Endothelial cell of umbilical vein (primary cell): Measurements from ENCODE around the gene KIF3B. TPM values are rescaled to one million over a fixed set of nuclear protein-coding genes. Genes with fewer than 3 reads are reported as not detected.

Experiments
- BruUV-seq: library from RNA; stranded (reverse); fragments of 400-500 nt; replicated peaks from 2 replicates; lab custom pipeline; 2021; lab: Mats Ljungman, UMichigan
- CTCF ChIA-PET: fragments of 300-600, 350-600 bp; sonication (Branson Sonifier 250); formaldehyde crosslinking; loops from one replicate; lab custom pipeline; 2021; ENCODE audit warnings: antibody characterized with exemption, inconsistent platforms; lab: Charles Lee
- POLR2A ChIA-PET: fragments of 300-600, 350-600 bp; sonication (Branson Sonifier 250); formaldehyde crosslinking; loops from one replicate; lab custom pipeline; 2021; ENCODE audit warnings: antibody characterized with exemption, inconsistent platforms; lab: Charles Lee
- DNase-seq: peaks from one replicate; pipeline ENCODE4 v3.0.0-alpha.2; 2011; ENCODE audit warnings: low read depth, low spot score
- FAIRE-seq: peaks from 2 replicates; lab custom pipeline; 2011; peaks lifted over from hg19 to GRCh38; lab: Jason Lieb, UNC
- H2AFZ ChIP-seq: 2 replicates; pipeline ENCODE4 v1.6.0; 2012; ENCODE audit warnings: low read depth, low read length, control low read depth, inconsistent platforms
- H3K27ac ChIP-seq: 2 replicates; pipeline ENCODE4 v1.5.1; 2011; ENCODE audit warnings: low read depth, mild to moderate bottlenecking, control low read depth, low read length, moderate library complexity; ENCODE audit not compliant: insufficient read depth
- H3K27me3 ChIP-seq, 2 experiments: 2 replicates each; pipeline versions ENCODE4 v1.6.0 to v1.6.1; 2011; ENCODE audit warnings: low read length in 2 of 2, mixed read lengths in 1 of 2; ENCODE audit not compliant: control insufficient read depth in 2 of 2, insufficient read depth in 2 of 2
- H3K36me3 ChIP-seq, 2 experiments: 2 replicates in 1 of 2; 3 replicates in 1 of 2; pipeline ENCODE4 v1.5.1; 2011; ENCODE audit warnings: low read length in 2 of 2, mild to moderate bottlenecking in 1 of 2, moderate library complexity in 1 of 2; ENCODE audit not compliant: control insufficient read depth in 2 of 2, insufficient read depth in 2 of 2; ENCODE audit errors: extremely low read depth in 1 of 2
- H3K4me1 ChIP-seq: 3 replicates; pipeline ENCODE4 v1.5.1; 2011; ENCODE audit warnings: mild to moderate bottlenecking, low read length; ENCODE audit not compliant: control insufficient read depth, insufficient read depth; ENCODE audit errors: extremely low read depth
- H3K4me2 ChIP-seq: 2 replicates; pipeline ENCODE4 v1.6.1; 2011; ENCODE audit warnings: low read length, control low read depth, mixed read lengths; ENCODE audit not compliant: insufficient read depth
- H3K4me3 ChIP-seq, 3 experiments: fragments of 200-600 bp in 1 of 3; sonication (generic), shearing (Covaris generic) in 1 of 3; replicated peaks in 1 of 3; 2 replicates each; pipeline ENCODE4 v1.5.1; 2011 to 2016; ENCODE audit warnings: control low read depth in 3 of 3, low read length in 3 of 3, mild to moderate bottlenecking in 2 of 3, inconsistent platforms in 1 of 3, low read depth in 1 of 3, moderate library complexity in 1 of 3; ENCODE audit not compliant: insufficient read depth in 1 of 3
- H3K79me2 ChIP-seq: 2 replicates; pipeline ENCODE4 v1.6.0; 2012; ENCODE audit warnings: low read length, inconsistent platforms; ENCODE audit not compliant: control insufficient read depth, insufficient read depth
- H3K9ac ChIP-seq: replicated peaks from 2 replicates; pipeline ENCODE3; 2011; ENCODE audit warnings: low read length, control low read depth; ENCODE audit not compliant: insufficient read depth; ENCODE audit errors: extremely low read depth
- H3K9me1 ChIP-seq: replicated peaks from 3 replicates; pipeline ENCODE4 v1.6.0; 2011; ENCODE audit warnings: mild to moderate bottlenecking, low read length; ENCODE audit not compliant: control insufficient read depth, insufficient read depth; ENCODE audit errors: extremely low read depth
- H3K9me3 ChIP-seq: replicated peaks from 2 replicates; pipeline ENCODE4 v1.5.1; 2012; ENCODE audit warnings: low read length, inconsistent platforms; ENCODE audit not compliant: control insufficient read depth, insufficient read depth
- H4K20me1 ChIP-seq: replicated peaks from 2 replicates; pipeline ENCODE3; 2011; ENCODE audit warnings: mild to moderate bottlenecking, low read length; ENCODE audit not compliant: control insufficient read depth, insufficient read depth; ENCODE audit errors: extremely low read depth
- CTCF ChIP-seq, 2 donors: IDR thresholded peaks; 1 replicate in 1 of 2; 2 replicates in 1 of 2; pipeline ENCODE4 v1.5.1; 2011; ENCODE audit warnings: low read length in 2 of 2, mild to moderate bottlenecking in 2 of 2, moderate library complexity in 2 of 2, control low read depth in 1 of 2, inconsistent platforms in 1 of 2, low read depth in 1 of 2; ENCODE audit not compliant: insufficient read depth in 1 of 2; ENCODE audit errors: extremely low read depth in 1 of 2
- EZH2 ChIP-seq: IDR thresholded peaks from 2 replicates; pipeline ENCODE4 v1.6.1; 2012; ENCODE audit warnings: borderline replicate concordance, low read depth, mild to moderate bottlenecking, moderate library complexity, low read length, inconsistent platforms; ENCODE audit not compliant: severe bottlenecking
- FOS ChIP-seq: IDR thresholded peaks from 2 replicates; pipeline ENCODE4 v1.6.1; 2011; ENCODE audit warnings: mild to moderate bottlenecking, low read length, moderate library complexity, borderline replicate concordance; ENCODE audit not compliant: insufficient read depth
- GATA2 ChIP-seq: IDR thresholded peaks from 2 replicates; pipeline ENCODE4 v1.7.0; 2011; ENCODE audit warnings: low read depth, mild to moderate bottlenecking, moderate library complexity, mixed read lengths, low read length; ENCODE audit not compliant: insufficient read length, insufficient read depth
- JUN ChIP-seq: IDR thresholded peaks from 2 replicates; pipeline ENCODE4 v1.6.1; 2011; ENCODE audit warnings: borderline replicate concordance, low read depth; ENCODE audit not compliant: insufficient read length, insufficient read depth
- MAX ChIP-seq: IDR thresholded peaks from 2 replicates; pipeline ENCODE4 v1.6.1; 2011; ENCODE audit not compliant: insufficient read depth, insufficient read length
- MYC ChIP-seq: IDR thresholded peaks from one replicate; pipeline ENCODE4 v1.6.1; 2011; ENCODE audit warnings: mild to moderate bottlenecking, low read depth, low read length
- POLR2A ChIP-seq: IDR thresholded peaks from 2 replicates; pipeline ENCODE4 v1.6.1; 2012; ENCODE audit warnings: low read depth, mild to moderate bottlenecking, control low read depth, low read length
- POLR2AphosphoS5 ChIP-seq: IDR thresholded peaks from 2 replicates; pipeline ENCODE4 v1.6.1; 2012; ENCODE audit warnings: low read depth, mild to moderate bottlenecking, control low read depth, low read length, moderate library complexity; ENCODE audit not compliant: insufficient read depth
- dilution Hi-C: fragments of 300-500 bp; cut with MboI; formaldehyde crosslinking; loops from one replicate; pipeline ENCODE4 v1.15.0; 2019; ENCODE audit warnings: low sequenced_read_pairs; ENCODE audit not compliant: extremely low pct_ligation_motif_present
- intact Hi-C: fragments of 100-400 bp; cut with micrococcal nuclease; formaldehyde crosslinking; loops from one replicate; pipeline ENCODE4 v1.10.0; 2022
- polyA plus RNA-seq, 4 experiments: library from polyadenylated mRNA; depleted of rRNA in 3 of 4; stranded (reverse) in 3 of 4; unstranded in 1 of 4; fragments of >200 nt; gene quantifications; 2 replicates each; pipeline versions ENCODE4 v1.2.1 to v1.2.3, GENCODE V29; 2011 to 2012; ENCODE audit warnings: missing spikeins in 1 of 4
- total RNA-seq: library from RNA; stranded (reverse); gene quantifications from 2 replicates; pipeline ENCODE4 v1.2.3, GENCODE V29; 2021

KIF3B gene
- total and polyA plus RNA-seq, 2 donors (not counting 3 experiments of a cell fraction or from before 2014, with no cell fraction given) = 14.5 to 25.1 TPM

- no peaks in the 10 kb centered on the region for H3K79me2 ChIP-seq
- ChIA-PET POLR2A (interaction anchor here (0.6 kb wide), 2 partner anchors 98 to 419 kb away, joined by 4 to 5 read pairs; no protein-coding TSS in a partner anchor), CTCF (interaction anchor here (1.4 to 1.8 kb wide), 3 partner anchors 10 to 160 kb away, joined by 3 to 5 read pairs (median 3); no protein-coding TSS in a partner anchor)
- H3K4me2 ChIP-seq = no peak overlapping the region
- peaks cover 18% of the 10 kb centered on the region for H3K4me1 ChIP-seq
- TF ChIP-seq POLR2AphosphoS5 = no peak
- no peak for TF ChIP-seq JUN
- TF ChIP-seq MYC = no peak
- TF ChIP-seq CTCF (IDR thresholded peaks at IDR 0.05; ENCODE audit: extremely low read depth in 1 of 2, insufficient read depth in 1 of 2, low read depth in 1 of 2, low read length in 2 of 2) = no peak
- TF ChIP-seq GATA2 = no peak
- no peak for TF ChIP-seq MAX
- no peak for TF ChIP-seq POLR2A
- TF ChIP-seq FOS = no peak
- no peak for TF ChIP-seq EZH2
- intact Hi-C loops = loop anchor here (2.0 kb wide), 1 partner anchor 315 kb away; no protein-coding TSS in a partner anchor
- no peak overlapping the region for H3K4me3 ChIP-seq
- BruUV-seq = no TSS peak
- no peaks in the 10 kb centered on the region for H3K36me3 ChIP-seq
- H4K20me1 ChIP-seq = no peaks in the 10 kb centered on the region
- H3K27me3 ChIP-seq = no peaks in the 10 kb centered on the region
- H3K9me3 ChIP-seq = no peaks in the 10 kb centered on the region
- FAIRE-seq = no peak
- no peak for DNase-seq
- no peak overlapping the region for H3K9ac ChIP-seq
- no peak overlapping the region for H3K27ac ChIP-seq
- no peaks in the 10 kb centered on the region for H3K9me1 ChIP-seq
- dilution Hi-C loops = no loop called here
- no peak overlapping the region for H2AFZ ChIP-seq
These were observed 60.6 kb downstream of the KIF3B start for GRCh38 chr20:32337937-32338661.
